ENCODE results near the gene CDC14B. TPM values are rescaled to one million over a fixed set of nuclear protein-coding genes. Genes with fewer than 3 reads are reported as not detected.
A peak's percentile ranks its signal among the peaks of the same experiment; 100 is the strongest.

CDC14B gene
- total RNA-seq, 1 experiment from 2014 or later: 28.4 TPM

- H3K23ac ChIP-seq (ENCODE audit: insufficient read length, low read depth, low read length): no peak overlapping the region
- no peak overlapping the region for H3K27ac ChIP-seq (ENCODE audit: insufficient read length, low read depth, low read length)
Measured at GRCh38 chr9:96618209-96619123, 1.2 kb downstream of the CDC14B start.

More at GRCh38 chr9:96618209-96619123, 1.2 kb downstream of the CDC14B start:
- TF ChIP-seq, protein P1, sequence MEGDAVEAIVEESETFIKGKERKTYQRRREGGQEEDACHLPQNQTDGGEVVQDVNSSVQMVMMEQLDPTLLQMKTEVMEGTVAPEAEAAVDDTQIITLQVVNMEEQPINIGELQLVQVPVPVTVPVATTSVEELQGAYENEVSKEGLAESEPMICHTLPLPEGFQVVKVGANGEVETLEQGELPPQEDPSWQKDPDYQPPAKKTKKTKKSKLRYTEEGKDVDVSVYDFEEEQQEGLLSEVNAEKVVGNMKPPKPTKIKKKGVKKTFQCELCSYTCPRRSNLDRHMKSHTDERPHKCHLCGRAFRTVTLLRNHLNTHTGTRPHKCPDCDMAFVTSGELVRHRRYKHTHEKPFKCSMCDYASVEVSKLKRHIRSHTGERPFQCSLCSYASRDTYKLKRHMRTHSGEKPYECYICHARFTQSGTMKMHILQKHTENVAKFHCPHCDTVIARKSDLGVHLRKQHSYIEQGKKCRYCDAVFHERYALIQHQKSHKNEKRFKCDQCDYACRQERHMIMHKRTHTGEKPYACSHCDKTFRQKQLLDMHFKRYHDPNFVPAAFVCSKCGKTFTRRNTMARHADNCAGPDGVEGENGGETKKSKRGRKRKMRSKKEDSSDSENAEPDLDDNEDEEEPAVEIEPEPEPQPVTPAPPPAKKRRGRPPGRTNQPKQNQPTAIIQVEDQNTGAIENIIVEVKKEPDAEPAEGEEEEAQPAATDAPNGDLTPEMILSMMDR (conservative IDR thresholded peaks at IDR 0.05): no peak
- no peak overlapping the region for H2BK12ac ChIP-seq (ENCODE audit: insufficient read length, low read depth, low read length)
- H3K4me1 Mint-ChIP-seq: peaks cover 27% of the 10 kb centered on the region in 2 experiments
- H3K9me3 Mint-ChIP-seq: no peaks in the 10 kb centered on the region
- H2AFZ ChIP-seq (ENCODE audit: low read length): no peak overlapping the region
- H3K4me3 Mint-ChIP-seq: peak overlapping the region; percentile 70 to 89
- peak; percentile 34 for DNase-seq
- no peak overlapping the region for H2BK15ac ChIP-seq (ENCODE audit: low read depth, low read length)
- H3T11ph ChIP-seq (ENCODE audit: low read length): no peak overlapping the region
- no peak overlapping the region for H4K91ac ChIP-seq (ENCODE audit: insufficient read length, low read depth, low read length)
- H3K27me3 Mint-ChIP-seq (ENCODE audit: low read depth): peaks cover 48% of the 10 kb centered on the region
- no peak overlapping the region for H3K56ac ChIP-seq (ENCODE audit: insufficient read length, low read depth, low read length)
- no peak overlapping the region for H4K5ac ChIP-seq (ENCODE audit: insufficient read length, low read depth, low read length)
- H4K20me1 ChIP-seq (ENCODE audit: control insufficient read depth, insufficient read depth, insufficient read length): no peaks in the 10 kb centered on the region
- peak overlapping the region; percentile 13 for H3K9ac ChIP-seq (ENCODE audit: extremely low read depth, insufficient read length, low read length)
- peaks cover 3% of the 10 kb centered on the region; the same call in 1 of the 2 replicates for H3K4me1 ChIP-seq (ENCODE audit: insufficient read depth, low read length)
- peaks cover 0 to 2% (median 0%) of the 10 kb centered on the region in 3 experiments; a peak in 1 of 7 replicates for H3K36me3 Mint-ChIP-seq (ENCODE audit: insufficient read depth in 1 of 3, low read depth in 3 of 3)
- peaks cover 6% of the 10 kb centered on the region; the same call in 1 of the 2 replicates for H3K79me2 ChIP-seq (ENCODE audit: insufficient read depth, low read length)
- H4K8ac ChIP-seq (replicated peaks; ENCODE audit: insufficient read length, low read depth, low read length): no peak overlapping the region
- peak overlapping the region in 1 of 3 experiments; percentile 80; a peak in 1 of 7 replicates for H3K27ac Mint-ChIP-seq
- no peak overlapping the region for H3K14ac ChIP-seq (ENCODE audit: insufficient read depth, low read length)
- H2AK5ac ChIP-seq (ENCODE audit: insufficient read length, low read length): no peak overlapping the region
- no peak overlapping the region for H2BK120ac ChIP-seq (ENCODE audit: low read depth, low read length, poor library complexity, severe bottlenecking)
- peaks cover 3% of the 10 kb centered on the region; the same call in 1 of the 2 replicates for H3K27me3 ChIP-seq (ENCODE audit: insufficient read depth, low read length)
- no peak overlapping the region for H2BK5ac ChIP-seq (ENCODE audit: insufficient read length, low read length)
- peak overlapping the region; percentile 48 for H3K4me2 ChIP-seq (ENCODE audit: insufficient read depth, insufficient read length, low read length)
- peaks cover 23% of the 10 kb centered on the region for H3K23me2 ChIP-seq (ENCODE audit: insufficient read length, low read depth, low read length, poor library complexity, severe bottlenecking)
- H3K79me1 ChIP-seq (ENCODE audit: insufficient read depth, low read depth, low read length, poor library complexity, severe bottlenecking): no peaks in the 10 kb centered on the region
- no CpG with 5 or more reads among the region's 69 CpGs for WGBS (ENCODE audit: extremely low coverage, insufficient read length, low lambda C conversion rate)
- no peak overlapping the region for H3K4ac ChIP-seq (ENCODE audit: low read depth, low read length)
- H3K18ac ChIP-seq (ENCODE audit: insufficient read length, low read depth, low read length): no peak overlapping the region
- no peaks in the 10 kb centered on the region for H3K9me3 ChIP-seq (ENCODE audit: control insufficient read depth, low read depth, low read length)
- H2BK20ac ChIP-seq (ENCODE audit: low read depth, low read length, poor library complexity, severe bottlenecking): no peak overlapping the region
